GM18526 (cell line): ENCODE results near the gene UGT1A1.

ENCODE experiments used
- POLR2A ChIP-seq: IDR thresholded peaks from 3 replicates; pipeline ENCODE4 v1.6.1; 2011; ENCODE audit not compliant: insufficient read length; ENCODE audit errors: extremely low read depth

The UGT1A1 gene

GRCh38 chr2:233791151-233791882 lies 31.2 kb downstream of the UGT1A1 start:
- no peak for TF ChIP-seq POLR2A

- TF ChIP-seq POLR2A: no peak
Observed at GRCh38 chr2:233791883-233792329, 31.8 kb downstream of the UGT1A1 start.

DNA sequence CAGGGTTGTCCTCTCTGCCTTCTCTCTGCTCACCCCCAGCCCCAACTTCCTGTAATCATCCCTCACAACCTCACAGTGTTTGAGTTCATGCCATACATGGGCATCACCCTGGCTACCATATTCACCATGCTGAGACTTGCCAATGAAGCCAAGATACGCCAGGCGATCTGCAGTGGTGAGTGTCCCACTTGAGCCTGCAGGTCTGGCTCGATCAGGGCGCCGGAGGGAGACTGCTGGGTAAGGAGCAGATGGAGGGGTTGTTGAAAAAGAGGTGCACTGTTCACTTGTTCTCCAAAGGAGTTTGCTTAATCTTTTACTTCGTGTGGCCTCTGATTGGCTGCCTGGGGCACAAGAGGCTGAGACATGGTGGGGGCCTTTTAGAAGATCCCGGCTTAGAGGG lies 32.6 kb downstream of the UGT1A1 start:
- no peak for TF ChIP-seq POLR2A

DNA sequence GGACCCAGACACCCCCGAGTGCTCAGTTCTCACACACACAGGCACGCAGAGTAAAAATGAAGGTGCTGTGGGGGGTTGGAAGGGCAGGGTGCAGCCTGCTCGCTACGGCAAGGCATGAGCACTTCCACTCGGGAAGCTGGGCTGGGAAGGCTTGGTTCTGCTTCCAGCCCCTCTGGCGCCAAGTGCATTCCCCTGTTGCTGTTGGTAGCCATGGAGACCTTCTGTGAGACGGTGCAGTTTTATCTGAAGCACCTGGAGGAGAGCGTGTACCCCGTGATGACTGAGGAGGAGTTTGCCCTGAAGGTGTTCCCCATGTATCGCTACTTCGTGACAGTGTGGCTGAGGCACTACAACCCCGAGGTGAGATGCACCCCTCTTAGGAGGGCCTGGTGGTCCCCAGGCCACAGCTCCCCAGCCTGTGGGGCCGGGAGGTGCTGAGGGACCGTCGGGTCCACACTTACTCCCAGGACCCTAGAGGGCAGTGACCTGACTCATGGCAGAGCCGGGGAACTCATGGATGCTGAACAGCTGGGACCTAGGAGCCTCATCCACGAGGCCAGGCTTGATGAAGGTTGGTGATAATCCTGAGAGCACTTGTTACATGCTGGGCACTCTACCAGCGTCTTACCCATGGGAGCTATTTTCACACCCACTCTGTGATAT lies 33.5 kb downstream of the UGT1A1 start:
- TF ChIP-seq POLR2A: no peak

DNA sequence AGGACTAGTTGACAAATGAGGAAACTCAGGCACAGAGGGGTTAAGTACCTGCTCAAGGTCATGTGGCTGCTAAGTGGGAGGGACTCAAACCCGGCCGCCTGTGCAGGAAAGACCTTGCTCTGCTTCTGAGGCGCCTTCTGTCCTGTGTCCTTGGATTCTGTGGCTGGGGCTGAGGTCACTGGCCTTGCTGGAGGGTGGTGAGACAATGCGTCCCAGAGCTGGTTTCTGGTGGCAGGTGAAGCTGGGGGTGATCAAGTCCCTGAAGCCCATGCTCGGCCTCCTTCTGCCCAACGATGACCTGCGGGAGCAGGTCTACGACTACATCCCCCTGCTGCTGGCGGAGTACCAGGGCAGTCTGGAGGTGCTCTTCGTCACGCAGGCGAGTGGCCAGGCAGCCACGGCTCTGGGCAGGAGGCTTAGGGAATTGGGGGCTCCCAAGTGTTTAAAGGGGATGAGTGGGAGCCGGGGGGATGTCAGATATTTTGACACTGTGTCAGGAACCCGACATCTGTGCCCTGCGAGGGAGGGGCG lies 34.1 kb downstream of the UGT1A1 start:
- no peak for TF ChIP-seq POLR2A

- TF ChIP-seq POLR2A: no peak
Observed at GRCh38 chr2:233795735-233796171, 35.7 kb downstream of the UGT1A1 start.

DNA sequence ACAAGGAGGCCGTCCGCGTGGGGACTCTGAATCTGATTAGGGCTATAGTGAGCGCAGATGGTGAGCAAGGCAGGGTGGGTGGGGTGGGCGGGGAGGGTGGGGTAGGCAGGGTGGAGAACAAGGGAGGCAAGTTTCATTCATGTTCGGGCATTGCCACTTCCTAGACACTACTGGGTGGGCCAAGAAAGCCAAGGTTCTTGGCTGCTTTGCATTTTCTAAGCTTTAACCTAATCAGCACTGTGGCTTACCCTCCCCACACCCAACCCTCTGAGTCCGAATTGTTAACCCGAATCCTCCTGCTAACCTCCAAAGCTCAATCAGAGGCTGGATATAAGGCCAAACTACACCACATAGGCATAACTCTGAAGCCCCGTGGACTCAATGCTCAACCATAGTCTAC lies 36.2 kb downstream of the UGT1A1 start:
- no peak for TF ChIP-seq POLR2A

GRCh38 chr2:233798335-233799086 lies 38.4 kb downstream of the UGT1A1 start:
- no peak for TF ChIP-seq POLR2A

DNA sequence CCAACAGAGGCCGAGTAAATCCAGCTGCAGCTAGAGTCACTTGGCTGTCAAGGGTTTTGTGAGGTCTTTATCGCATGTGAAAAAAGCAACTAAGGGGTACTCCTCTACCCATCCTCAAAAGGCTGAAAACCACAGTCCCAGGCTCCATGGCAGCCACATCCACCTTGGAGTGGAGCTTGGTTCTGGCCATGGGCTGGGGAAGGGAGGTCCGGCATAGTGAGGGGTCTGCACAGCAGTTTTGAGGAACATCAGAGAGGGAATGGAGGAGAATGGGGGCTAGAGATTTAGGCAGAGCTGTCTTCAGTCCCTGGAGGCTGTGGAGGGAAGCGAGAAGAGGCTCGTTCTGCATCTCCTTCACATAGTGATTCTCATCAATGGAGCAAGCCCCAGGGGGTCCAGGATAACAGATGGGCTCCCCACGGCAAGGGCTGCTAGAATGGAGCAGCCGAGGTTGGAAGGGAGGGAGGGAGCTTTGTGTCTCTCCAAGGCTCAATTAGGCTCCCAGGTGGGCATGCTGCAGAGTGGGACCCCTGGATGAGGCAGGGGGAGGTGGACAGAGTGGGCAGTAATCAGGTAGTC lies 39.1 kb downstream of the UGT1A1 start:
- TF ChIP-seq POLR2A: no peak

- no peak for TF ChIP-seq POLR2A
Observed at GRCh38 chr2:233799716-233800115, 39.6 kb downstream of the UGT1A1 start.

DNA sequence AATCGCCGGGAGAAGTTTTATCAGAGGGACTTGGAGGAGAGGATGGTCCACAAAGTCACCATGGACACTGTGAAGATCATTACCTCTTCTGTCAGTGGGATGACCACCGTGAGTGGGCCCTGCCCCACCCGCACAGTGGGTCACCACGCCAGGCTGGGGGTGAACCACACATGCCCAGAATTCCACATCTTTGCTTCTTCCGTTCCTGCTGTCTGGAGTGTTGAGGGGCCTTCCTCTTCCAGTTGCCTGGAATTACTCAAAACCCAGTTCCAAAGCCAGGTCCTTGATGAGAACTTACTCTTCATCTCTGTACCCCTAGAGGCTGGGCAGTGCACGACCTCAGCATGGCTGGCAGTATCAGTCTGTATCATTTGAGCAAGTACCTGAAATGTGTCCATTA lies 40.1 kb downstream of the UGT1A1 start:
- TF ChIP-seq POLR2A: no peak

DNA sequence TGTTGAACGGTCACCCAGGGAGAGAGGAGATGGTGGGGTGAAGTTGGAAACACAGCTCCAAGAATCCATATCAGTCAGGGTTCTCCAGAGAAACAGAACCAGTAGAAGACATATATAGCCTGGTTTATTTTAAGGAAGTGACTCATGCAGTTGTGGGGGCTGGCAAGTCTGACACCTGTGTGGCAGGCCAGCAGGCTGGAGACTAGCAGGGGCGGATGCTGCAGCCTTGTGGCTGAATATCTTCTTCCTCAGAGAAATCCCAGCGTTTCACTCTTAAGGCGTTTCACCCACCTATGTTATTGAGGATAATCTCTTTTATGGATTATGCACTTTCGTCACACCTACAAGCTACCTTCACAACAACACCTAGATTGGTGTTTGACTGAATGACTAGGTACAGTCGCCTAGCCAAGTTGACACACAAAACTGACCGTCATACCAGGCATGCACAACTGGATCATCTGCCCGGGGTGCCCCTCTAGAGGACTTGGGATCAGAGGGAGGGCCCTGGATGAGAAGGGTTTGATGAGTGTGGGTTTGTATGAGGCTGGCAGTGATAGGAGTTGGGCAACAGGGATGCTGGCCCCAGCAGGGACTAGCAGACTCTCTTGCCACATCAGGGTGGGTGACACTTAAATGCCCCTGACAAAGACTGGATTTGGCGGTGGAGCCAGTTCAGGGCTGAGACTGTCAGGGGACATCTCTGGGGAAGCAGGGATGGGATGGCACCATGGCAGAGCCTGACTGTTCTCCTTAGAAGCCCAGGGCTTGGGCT lies 41.5 kb downstream of the UGT1A1 start:
- no peak for TF ChIP-seq POLR2A

DNA sequence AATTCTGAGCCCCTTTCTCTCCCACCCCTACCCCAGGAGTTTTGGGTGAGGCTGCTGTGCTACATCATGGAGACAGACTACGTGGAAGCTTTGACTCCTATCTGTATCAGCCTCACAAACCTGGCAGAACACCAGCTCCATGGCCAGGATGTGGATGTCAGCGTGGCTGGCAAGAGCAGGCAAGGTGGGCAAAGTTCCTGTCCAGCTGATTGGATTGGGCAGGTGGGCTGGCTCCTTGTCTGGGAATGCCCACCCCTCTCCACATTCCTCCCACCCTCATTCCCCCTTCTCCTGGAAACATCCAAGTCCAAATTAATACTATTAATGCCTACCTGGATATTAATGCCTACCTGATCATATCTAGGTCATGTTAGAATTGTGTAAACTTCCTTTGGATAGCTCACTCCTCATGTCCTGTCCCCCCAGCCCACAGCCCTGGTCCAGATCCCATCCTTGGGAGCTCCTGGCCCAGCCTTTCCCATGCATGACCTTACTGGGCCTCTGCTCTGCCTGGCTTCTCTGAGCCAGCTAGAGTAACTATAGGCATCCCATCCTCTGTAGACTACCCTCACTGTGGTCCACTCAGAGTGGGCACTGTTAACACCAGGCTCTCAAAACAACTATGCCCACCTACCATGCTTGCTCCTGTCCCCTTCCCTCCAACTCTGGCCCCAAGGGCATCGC lies 42.2 kb downstream of the UGT1A1 start:
- TF ChIP-seq POLR2A: no peak

- TF ChIP-seq POLR2A: no peak
Observed at GRCh38 chr2:233803292-233803911, 43.3 kb downstream of the UGT1A1 start.
